ENCODE data around the gene UNC13A. TPM values are rescaled to one million over a fixed set of nuclear protein-coding genes. Genes with fewer than 3 reads are reported as not detected.

UNC13A gene
- 14.9 TPM for polyA plus RNA-seq (2013, experiment 1 of 2)
- 14.0 TPM for polyA plus RNA-seq (2013, experiment 2 of 2)

DNA sequence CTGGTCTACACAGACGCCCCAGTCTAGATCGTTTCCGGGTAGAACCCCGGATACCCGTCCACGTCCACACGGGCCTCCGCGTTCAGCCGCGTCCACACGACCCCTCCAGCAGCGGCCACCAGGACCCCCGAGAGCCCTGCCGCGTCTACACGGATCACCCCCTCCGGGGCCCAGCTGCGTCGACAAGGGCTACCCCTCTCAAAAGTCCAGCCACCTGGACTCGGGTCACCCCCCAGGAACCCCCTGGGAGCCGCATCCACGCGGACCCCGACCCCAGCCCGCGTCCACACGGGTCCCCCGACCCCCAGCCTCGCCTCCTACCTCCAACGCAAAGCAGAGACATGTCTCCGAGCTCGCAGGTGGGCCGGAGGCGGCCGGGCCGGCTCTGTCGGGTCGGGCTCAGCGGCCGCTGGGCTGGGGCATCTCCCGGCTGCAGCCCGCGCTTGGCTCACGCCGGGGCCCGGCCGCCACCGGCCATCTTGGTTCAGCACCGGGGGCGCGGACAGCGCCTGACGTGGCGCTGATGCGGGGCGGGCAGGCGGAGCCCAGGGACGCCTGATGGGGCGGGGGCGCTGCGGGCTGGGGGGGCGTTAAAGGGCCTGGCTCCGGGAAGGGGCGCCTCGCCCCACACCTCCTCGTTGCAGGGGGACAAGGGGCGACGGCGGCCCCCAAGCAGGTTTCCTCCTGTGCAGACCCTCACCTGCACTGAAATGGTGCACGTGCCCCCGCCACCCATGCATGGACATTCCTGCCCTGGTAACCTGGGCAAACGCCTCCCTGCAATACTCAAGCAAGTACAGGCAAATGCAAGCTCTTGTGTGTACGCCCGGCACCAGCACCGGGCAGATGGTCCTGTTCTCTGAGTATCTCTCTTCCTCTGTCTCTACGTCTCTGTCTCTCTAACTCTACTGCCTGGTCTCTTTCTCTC lies at the start of gene UNC13A:
Gene UNC13A (minus strand): TSS at position 498 of the 928 bp plus-strand sequence. CDS start 155 bp downstream, at position 343.
- peaks cover 8% of the 10 kb centered on the region; the same call in 1 of the 2 replicates for H3K4me1 ChIP-seq (ENCODE audit: insufficient read depth, low read length)
- H3K9ac ChIP-seq (ENCODE audit: low read depth, low read length), result peak within 1 kb of the TSS; percentile 64
- H3K36me3 ChIP-seq (ENCODE audit: insufficient read depth, low read length), result no peaks in the 10 kb centered on the region
- H3K4me3 ChIP-seq (ENCODE audit: low read length), result peak within 1 kb of the TSS; percentile 81
- no peaks in the 10 kb centered on the region for H3K27me3 ChIP-seq (ENCODE audit: insufficient read depth, low read length)
- 1% methylated on average over 77 of the region's 77 CpGs for WGBS
- no peaks in the 10 kb centered on the region for H3K9me3 ChIP-seq (ENCODE audit: insufficient read depth, low read depth, low read length)
- peak within 1 kb of the TSS; percentile 91 for H3K27ac ChIP-seq (ENCODE audit: low read depth, low read length)

DNA sequence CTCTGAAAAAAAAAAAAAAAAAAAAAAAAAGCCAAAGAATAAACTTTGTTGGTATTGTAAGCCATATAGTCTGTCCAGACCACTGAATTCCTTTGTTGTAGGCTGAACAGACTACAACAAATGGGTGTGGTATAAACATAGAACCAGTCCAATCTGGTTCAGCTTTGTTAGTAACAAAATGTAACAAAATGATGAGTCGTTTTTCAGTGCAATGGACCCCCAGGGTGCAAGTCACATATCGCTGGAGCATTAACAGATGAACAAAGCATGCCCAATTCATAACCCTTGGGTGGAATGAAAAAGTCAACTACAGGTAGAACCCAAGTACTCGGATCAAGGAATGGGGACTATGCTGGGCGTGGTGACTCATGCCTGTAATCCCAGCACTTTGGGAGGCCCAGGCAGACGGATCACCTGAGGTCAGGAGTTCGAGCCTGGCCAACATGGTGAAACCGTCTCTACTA lies 49.6 kb upstream of the UNC13A start:
- H3K36me3 ChIP-seq (ENCODE audit: insufficient read depth, low read length), result peaks cover 34% of the 10 kb centered on the region

DNA sequence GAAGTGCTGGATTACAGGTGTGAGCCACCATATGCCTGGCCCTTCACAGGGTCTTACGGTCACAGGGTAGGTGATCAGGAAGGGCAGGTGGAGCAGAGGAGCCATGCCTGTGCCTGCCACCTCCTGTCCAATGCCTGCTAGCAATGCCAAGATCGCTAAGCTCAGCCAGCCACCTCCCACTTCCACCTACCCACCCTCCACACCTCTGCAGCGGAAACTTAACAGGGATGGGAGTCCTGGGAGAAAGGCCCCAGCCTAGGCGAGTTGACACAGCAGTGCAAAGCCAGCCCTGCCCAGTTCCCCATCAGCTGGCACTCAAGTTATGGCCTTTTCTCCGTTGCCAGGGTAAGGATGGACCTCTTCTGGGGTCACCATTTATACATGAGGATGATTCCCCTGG lies 47.3 kb upstream of the UNC13A start:
- H3K27me3 ChIP-seq (ENCODE audit: insufficient read depth, low read length), result no peaks in the 10 kb centered on the region
- no peaks in the 10 kb centered on the region for H3K4me1 ChIP-seq (ENCODE audit: insufficient read depth, low read length)
- 87% methylated on average over 5 of the region's 5 CpGs for WGBS
- no peak overlapping the region for H3K27ac ChIP-seq (ENCODE audit: low read depth, low read length)
- H3K4me3 ChIP-seq (ENCODE audit: low read length), result no peak overlapping the region
- no peaks in the 10 kb centered on the region for H3K9me3 ChIP-seq (ENCODE audit: insufficient read depth, low read depth, low read length)
- peaks cover 55% of the 10 kb centered on the region for H3K36me3 ChIP-seq (ENCODE audit: insufficient read depth, low read length)
- no peak overlapping the region for H3K9ac ChIP-seq (ENCODE audit: low read depth, low read length)

More for the DNA sequence above, 49.6 kb upstream of the UNC13A start:
- Histone ChIP-seq H3K4me1 (ENCODE audit: insufficient read depth, low read length) (no peaks in the 10 kb centered on the region), H3K4me3 (ENCODE audit: low read length) (no peak overlapping the region), H3K27ac (ENCODE audit: low read depth, low read length) (no peak overlapping the region), H3K9ac (ENCODE audit: low read depth, low read length) (no peak overlapping the region), H3K27me3 (ENCODE audit: insufficient read depth, low read length) (no peaks in the 10 kb centered on the region), H3K9me3 (ENCODE audit: insufficient read depth, low read depth, low read length) (peaks cover 9% of the 10 kb centered on the region)
- WGBS, result 94% methylated on average over 7 of the region's 7 CpGs

DNA sequence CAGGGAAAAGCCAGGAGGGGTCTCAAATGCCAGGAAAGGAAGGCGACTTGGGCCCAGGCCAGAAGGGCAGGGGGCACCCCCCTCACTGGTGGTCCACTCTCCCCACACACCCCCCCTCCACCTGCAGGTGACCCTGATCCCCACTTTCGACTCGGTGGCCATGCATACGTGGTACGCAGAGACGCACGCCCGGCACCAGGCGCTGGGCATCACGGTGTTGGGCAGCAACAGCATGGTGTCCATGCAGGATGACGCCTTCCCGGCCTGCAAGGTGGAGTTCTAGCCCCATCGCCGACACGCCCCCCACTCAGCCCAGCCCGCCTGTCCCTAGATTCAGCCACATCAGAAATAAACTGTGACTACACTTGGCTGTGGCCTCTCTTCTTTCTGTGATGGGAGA lies 46.0 kb upstream of the UNC13A start:
- no peak overlapping the region for H3K4me3 ChIP-seq (ENCODE audit: low read length)
- H3K27ac ChIP-seq (ENCODE audit: low read depth, low read length), result no peak overlapping the region
- no peaks in the 10 kb centered on the region for H3K27me3 ChIP-seq (ENCODE audit: insufficient read depth, low read length)
- H3K4me1 ChIP-seq (ENCODE audit: insufficient read depth, low read length), result no peaks in the 10 kb centered on the region
- H3K9ac ChIP-seq (ENCODE audit: low read depth, low read length), result no peak overlapping the region
- H3K36me3 ChIP-seq (ENCODE audit: insufficient read depth, low read length), result peaks cover 66% of the 10 kb centered on the region
- 96% methylated on average over 16 of the region's 16 CpGs for WGBS
- no peaks in the 10 kb centered on the region for H3K9me3 ChIP-seq (ENCODE audit: insufficient read depth, low read depth, low read length)

DNA sequence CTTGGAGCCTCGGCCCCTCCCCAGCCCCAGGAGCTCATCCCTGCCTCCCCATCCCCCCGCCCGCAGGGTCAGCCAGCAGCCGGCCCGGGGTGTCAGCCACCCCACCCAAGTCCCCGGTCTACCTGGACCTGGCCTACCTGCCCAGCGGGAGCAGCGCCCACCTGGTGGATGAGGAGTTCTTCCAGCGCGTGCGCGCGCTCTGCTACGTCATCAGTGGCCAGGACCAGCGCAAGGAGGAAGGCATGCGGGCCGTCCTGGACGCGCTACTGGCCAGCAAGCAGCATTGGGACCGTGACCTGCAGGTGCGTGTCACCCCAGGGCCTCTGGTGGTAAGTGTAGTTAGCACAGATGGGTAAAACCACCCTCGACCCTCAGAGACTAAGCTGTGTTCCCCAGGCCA lies 45.0 kb upstream of the UNC13A start:
- H3K27ac ChIP-seq (ENCODE audit: low read depth, low read length), result no peak overlapping the region
- no peak overlapping the region for H3K9ac ChIP-seq (ENCODE audit: low read depth, low read length)
- no peaks in the 10 kb centered on the region for H3K9me3 ChIP-seq (ENCODE audit: insufficient read depth, low read depth, low read length)
- H3K4me3 ChIP-seq (ENCODE audit: low read length), result no peak overlapping the region
- no peaks in the 10 kb centered on the region for H3K27me3 ChIP-seq (ENCODE audit: insufficient read depth, low read length)
- peaks cover 75% of the 10 kb centered on the region for H3K36me3 ChIP-seq (ENCODE audit: insufficient read depth, low read length)
- H3K4me1 ChIP-seq (ENCODE audit: insufficient read depth, low read length), result no peaks in the 10 kb centered on the region
- 96% methylated on average over 22 of the region's 22 CpGs for WGBS

DNA sequence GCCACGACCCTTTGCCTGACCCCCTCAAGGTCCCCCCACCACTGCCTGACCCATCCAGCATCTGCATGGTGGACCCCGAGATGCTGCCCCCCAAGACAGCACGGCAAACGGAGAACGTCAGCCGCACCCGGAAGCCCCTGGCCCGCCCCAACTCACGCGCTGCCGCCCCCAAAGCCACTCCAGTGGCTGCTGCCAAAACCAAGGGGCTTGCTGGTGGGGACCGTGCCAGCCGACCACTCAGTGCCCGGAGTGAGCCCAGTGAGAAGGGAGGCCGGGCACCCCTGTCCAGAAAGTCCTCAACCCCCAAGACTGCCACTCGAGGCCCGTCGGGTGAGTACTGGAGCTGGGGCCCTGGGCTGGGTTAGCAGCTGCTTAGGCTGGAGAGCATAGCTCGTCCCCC lies 39.7 kb upstream of the UNC13A start:
- WGBS, result 96% methylated on average over 19 of the region's 19 CpGs
- Histone ChIP-seq H3K27ac (ENCODE audit: low read depth, low read length) (no peak overlapping the region), H3K4me1 (ENCODE audit: insufficient read depth, low read length) (no peaks in the 10 kb centered on the region), H3K36me3 (ENCODE audit: insufficient read depth, low read length) (peaks cover 92% of the 10 kb centered on the region), H3K9ac (ENCODE audit: low read depth, low read length) (no peak overlapping the region), H3K9me3 (ENCODE audit: insufficient read depth, low read depth, low read length) (no peaks in the 10 kb centered on the region), H3K4me3 (ENCODE audit: low read length) (no peak overlapping the region), H3K27me3 (ENCODE audit: insufficient read depth, low read length) (no peaks in the 10 kb centered on the region)

DNA sequence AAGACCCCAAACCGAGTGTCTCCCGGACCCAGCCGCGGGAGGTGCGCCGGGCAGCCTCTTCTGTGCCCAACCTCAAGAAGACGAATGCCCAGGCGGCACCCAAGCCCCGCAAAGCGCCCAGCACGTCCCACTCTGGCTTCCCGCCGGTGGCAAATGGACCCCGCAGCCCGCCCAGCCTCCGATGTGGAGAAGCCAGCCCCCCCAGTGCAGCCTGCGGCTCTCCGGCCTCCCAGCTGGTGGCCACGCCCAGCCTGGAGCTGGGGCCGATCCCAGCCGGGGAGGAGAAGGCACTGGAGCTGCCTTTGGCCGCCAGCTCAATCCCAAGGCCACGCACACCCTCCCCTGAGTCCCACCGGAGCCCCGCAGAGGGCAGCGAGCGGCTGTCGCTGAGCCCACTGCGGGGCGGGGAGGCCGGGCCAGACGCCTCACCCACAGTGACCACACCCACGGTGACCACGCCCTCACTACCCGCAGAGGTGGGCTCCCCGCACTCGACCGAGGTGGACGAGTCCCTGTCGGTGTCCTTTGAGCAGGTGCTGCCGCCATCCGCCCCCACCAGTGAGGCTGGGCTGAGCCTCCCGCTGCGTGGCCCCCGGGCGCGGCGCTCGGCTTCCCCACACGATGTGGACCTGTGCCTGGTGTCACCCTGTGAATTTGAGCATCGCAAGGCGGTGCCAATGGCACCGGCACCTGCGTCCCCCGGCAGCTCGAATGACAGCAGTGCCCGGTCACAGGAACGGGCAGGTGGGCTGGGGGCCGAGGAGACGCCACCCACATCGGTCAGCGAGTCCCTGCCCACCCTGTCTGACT lies 39.0 kb upstream of the UNC13A start:
- WGBS, result 94% methylated on average over 62 of the region's 62 CpGs
- Histone ChIP-seq H3K9ac (ENCODE audit: low read depth, low read length) (no peak overlapping the region), H3K27ac (ENCODE audit: low read depth, low read length) (no peak overlapping the region), H3K4me3 (ENCODE audit: low read length) (no peak overlapping the region), H3K27me3 (ENCODE audit: insufficient read depth, low read length) (no peaks in the 10 kb centered on the region), H3K9me3 (ENCODE audit: insufficient read depth, low read depth, low read length) (no peaks in the 10 kb centered on the region), H3K4me1 (ENCODE audit: insufficient read depth, low read length) (no peaks in the 10 kb centered on the region), H3K36me3 (ENCODE audit: insufficient read depth, low read length) (peaks cover 89% of the 10 kb centered on the region)

DNA sequence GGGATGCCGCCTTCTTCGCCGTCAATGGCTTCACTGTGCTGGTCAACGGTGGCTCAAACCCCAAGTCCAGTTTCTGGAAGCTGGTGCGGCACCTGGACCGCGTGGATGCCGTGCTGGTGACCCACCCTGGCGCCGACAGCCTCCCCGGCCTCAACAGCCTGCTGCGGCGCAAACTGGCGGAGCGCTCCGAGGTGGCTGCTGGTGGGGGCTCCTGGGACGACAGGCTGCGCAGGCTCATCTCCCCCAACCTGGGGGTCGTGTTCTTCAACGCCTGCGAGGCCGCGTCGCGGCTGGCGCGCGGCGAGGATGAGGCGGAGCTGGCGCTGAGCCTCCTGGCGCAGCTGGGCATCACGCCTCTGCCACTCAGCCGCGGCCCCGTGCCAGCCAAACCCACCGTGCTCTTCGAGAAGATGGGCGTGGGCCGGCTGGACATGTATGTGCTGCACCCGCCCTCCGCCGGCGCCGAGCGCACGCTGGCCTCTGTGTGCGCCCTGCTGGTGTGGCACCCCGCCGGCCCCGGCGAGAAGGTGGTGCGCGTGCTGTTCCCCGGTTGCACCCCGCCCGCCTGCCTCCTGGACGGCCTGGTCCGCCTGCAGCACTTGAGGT lies 38.1 kb upstream of the UNC13A start:
- no peak overlapping the region for H3K27ac ChIP-seq (ENCODE audit: low read depth, low read length)
- H3K36me3 ChIP-seq (ENCODE audit: insufficient read depth, low read length), result peaks cover 91% of the 10 kb centered on the region
- H3K4me1 ChIP-seq (ENCODE audit: insufficient read depth, low read length), result no peaks in the 10 kb centered on the region
- no peak overlapping the region for H3K4me3 ChIP-seq (ENCODE audit: low read length)
- no peaks in the 10 kb centered on the region for H3K9me3 ChIP-seq (ENCODE audit: insufficient read depth, low read depth, low read length)
- H3K9ac ChIP-seq (ENCODE audit: low read depth, low read length), result no peak overlapping the region
- 97% methylated on average over 59 of the region's 59 CpGs for WGBS
- H3K27me3 ChIP-seq (ENCODE audit: insufficient read depth, low read length), result no peaks in the 10 kb centered on the region

DNA sequence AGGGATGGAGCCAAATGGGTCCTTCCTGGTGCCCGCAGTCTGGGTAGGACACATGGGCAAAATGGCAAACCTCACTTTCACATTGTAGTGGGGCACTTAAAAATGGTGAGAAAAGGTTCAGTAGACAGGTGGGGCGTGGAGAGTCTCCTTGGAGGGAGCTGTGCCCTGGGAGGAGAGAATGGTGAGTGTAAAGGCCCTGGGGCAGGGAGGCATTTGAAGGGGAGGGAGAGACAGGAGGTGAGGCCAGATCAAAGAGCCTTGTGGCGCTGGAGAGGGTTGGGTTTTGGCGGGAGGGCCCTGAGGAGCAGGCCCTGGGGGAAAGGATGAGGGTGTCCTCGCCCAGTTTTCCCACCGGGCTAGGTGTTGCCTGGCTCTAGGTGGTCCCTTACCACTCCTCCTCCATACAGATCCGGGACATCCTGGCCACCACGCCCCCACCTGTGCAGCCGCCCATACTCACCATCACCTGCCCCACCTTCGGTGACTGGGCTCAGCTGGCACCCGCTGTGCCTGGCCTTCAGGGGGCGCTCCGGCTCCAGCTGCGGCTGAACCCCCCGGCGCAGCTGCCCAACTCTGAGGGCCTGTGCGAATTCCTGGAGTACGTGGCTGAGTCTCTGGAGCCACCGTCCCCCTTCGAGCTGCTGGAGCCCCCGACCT lies 37.4 kb upstream of the UNC13A start:
- 93% methylated on average over 20 of the region's 21 CpGs for WGBS
- H3K27me3 ChIP-seq (ENCODE audit: insufficient read depth, low read length), result no peaks in the 10 kb centered on the region
- H3K9me3 ChIP-seq (ENCODE audit: insufficient read depth, low read depth, low read length), result no peaks in the 10 kb centered on the region
- peaks cover under 1% of the 10 kb centered on the region; the same call in 1 of the 2 replicates for H3K4me1 ChIP-seq (ENCODE audit: insufficient read depth, low read length)
- H3K9ac ChIP-seq (ENCODE audit: low read depth, low read length), result no peak overlapping the region
- H3K36me3 ChIP-seq (ENCODE audit: insufficient read depth, low read length), result peaks cover 84% of the 10 kb centered on the region
- no peak overlapping the region for H3K4me3 ChIP-seq (ENCODE audit: low read length)
- H3K27ac ChIP-seq (ENCODE audit: low read depth, low read length), result no peak overlapping the region

DNA sequence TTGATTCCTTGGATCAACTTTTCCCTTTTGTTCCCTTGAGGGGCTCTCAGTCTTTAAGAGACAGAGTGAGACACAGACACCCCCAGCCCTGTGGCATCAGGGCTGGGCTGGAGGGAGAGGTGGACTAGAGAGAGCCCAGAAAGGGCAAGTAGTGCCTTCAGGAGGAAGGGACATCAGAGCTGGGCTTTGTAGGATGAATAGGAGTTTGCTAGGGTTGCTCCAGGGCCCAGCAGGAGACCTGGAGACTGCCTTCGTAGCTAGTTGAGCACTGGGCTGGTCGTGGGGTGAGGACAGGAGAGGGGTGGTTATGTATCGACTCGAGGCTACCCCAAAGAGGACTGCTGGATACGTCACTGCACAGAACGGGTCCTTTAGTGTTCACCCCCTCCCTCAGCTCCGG lies 36.5 kb upstream of the UNC13A start:
- peaks cover 4% of the 10 kb centered on the region; the same call in 1 of the 2 replicates for H3K4me1 ChIP-seq (ENCODE audit: insufficient read depth, low read length)
- H3K9ac ChIP-seq (ENCODE audit: low read depth, low read length), result no peak overlapping the region
- peaks cover 76% of the 10 kb centered on the region for H3K36me3 ChIP-seq (ENCODE audit: insufficient read depth, low read length)
- no peak overlapping the region for H3K4me3 ChIP-seq (ENCODE audit: low read length)
- no peaks in the 10 kb centered on the region for H3K9me3 ChIP-seq (ENCODE audit: insufficient read depth, low read depth, low read length)
- H3K27me3 ChIP-seq (ENCODE audit: insufficient read depth, low read length), result no peaks in the 10 kb centered on the region
- WGBS, result 92% methylated on average over 7 of the region's 7 CpGs
- no peak overlapping the region for H3K27ac ChIP-seq (ENCODE audit: low read depth, low read length)
